ENCODE measurements around the gene POU2AF1.
A peak's percentile ranks its signal among the peaks of the same experiment; 100 is the strongest.

POU2AF1 gene

DNA sequence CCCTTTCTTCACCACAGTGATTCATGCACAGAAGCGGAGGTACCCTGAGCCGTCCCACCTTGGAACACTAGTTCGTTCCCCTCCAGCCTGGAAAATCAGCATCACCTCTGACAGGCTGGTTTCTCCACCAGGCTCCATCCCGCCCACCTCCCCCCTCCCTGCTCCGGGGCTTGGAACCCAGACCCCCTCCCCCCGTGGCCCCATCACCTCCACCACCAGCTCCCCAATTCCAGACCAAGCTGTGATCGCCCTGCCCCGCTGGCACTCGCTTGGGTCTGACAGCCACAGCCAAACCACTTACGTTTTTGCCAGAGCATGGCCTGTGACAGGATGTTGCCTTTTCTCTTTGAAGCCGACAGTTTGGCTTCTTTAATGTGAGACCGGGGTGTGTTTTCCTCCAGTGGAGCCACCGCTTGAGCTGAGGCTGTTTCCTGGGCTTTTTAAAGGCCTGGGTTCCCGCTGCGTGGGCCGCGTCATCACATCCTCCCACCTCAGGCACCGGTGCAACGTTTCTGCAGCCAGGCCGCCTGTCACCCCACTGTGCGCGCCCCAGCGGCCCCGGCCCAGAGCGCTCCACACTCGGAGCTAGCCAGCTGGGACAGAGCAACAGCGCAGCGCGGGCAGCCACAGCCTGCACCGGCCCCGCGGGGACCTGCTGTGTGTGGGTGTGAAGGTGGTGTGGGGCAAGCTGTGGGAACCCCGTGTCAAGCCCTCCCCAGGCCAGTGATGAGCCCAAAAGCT, at the start of gene POU2AF1:
TSS of gene POU2AF1 (minus strand) at position 415 of the 741 bp plus-strand sequence. CDS start at position 317, 98 bp downstream.
- DNase-seq, result peak in 1 of 42 donors; percentile 26

DNA sequence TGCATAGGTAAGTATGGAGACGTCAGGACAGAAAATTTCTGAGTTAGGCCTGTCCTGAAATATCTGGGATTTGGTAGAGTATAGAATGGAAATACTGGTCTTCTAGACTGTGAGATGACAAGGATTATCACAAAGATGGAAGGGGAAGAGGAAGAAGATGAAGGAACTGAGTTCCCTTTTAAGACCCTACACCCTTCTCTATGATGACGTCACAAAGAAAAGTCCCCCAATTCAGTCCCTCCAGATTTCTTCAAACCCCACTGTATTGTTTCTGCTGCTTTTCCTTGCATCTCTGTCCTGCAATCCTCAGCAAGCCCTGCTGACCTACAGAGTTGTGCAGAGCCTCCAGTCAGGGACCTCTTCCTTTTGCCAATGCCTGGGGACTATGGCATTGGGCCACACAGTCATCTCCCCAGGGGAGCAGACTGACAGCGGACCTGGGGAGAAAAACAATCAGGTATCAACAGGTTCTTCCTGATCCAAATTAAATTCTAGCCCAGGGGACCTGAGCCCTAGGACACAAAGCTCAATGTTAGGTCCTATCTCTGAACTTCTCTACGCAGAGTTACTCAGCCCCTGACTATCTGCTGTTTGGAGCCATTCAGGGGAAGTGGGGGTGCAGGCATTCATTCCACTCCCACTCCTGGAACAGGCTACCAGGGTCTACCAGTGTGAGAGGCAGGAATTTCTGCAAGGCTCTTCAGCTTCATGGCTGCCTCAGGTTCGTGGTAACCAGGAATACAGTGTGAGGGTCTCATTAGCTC, 49.2 kb upstream of the POU2AF1 start:
- intact Hi-C loops (cut with DNase I), result no loop called here
- no peak for DNase-seq

More for the DNA sequence above, at the start of gene POU2AF1:
- intact Hi-C loops (cut with DNase I), result no loop called here

GRCh38 chr11:111427471-111427912, 48.4 kb upstream of the POU2AF1 start:
- intact Hi-C loops (cut with DNase I), result no loop called here
- peak in 1 of 42 donors; percentile 16 for DNase-seq

DNA sequence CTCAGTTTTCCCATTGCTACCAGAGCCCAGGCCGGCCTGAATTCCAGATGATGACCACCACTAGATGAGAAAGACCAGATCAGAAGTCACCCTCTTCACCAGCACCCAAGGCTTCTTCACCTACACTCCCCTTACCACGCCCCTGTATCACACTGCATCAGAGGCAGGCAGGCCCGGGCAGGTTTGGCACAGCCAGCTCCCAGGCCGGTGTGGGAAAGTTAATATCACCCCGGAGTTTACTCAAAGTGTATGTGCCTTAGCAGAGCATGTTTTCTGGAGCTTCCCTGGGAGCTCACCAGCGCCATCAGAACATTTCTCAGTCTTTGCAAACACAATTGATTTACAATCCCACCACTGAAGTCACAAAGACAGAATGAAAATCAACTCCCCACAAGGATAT, 47.5 kb upstream of the POU2AF1 start:
- intact Hi-C loops (cut with DNase I), result no loop called here
- no peak for DNase-seq

DNA sequence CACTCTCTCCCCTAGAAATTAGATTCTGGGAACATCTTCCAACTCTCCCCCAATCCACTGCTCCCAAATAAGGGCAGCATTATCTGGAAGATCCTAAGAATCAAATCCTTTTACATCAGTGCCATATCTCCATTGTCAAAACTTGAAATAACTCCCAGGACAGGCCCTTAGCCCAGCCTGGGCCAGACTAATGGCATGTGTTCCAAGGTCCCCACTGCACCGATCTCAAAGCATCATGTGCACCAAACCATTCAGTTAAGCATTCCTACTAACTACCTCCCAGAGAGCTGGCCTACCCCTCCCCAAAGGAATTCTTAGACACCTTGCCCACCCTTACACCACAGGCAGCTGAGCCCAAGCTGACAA, 44.2 kb upstream of the POU2AF1 start:
- no peak for DNase-seq
- intact Hi-C loops (cut with DNase I), result loop anchor here (5.0 kb wide), 1 partner anchor 136 kb away; no protein-coding TSS in a partner anchor

DNA sequence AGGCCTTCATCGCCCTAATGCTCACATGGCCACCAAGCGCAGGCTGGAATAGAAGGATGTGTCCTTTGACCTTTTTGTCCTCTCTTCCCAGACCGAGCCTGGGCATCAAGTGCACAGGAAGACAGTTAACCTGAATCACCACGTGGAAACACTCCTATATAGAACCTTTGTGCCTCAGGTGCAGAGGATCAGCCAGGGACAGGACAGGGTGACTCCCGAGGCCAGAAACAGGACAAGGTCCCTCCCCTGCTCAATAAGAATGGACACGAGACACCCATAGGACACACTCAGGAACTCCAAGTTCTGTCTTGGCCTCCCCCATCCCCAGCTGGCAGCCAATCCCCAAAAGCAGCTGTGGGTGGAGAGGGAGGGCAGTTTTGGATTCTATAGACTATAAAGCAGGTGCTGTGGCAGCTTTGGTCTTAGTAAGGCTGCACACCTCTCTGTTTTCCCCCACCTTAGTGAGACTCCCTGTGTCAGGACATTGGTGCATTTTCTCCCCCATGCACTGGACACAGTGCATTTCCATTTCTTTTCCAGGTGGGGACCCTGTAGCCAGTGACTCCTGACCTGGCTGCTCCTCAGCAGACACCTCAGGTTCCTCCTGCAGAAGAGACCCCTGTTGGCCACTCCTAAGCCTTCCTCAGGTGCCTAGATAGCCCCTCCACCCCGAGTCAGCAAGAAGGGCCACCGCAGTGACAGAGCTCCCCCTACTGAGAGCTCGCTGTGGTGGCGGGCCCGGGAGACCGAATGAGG, 43.6 kb upstream of the POU2AF1 start:
- peak in 41 of 42 donors; percentile 28 to 84 (median 60) for DNase-seq
- intact Hi-C loops (cut with DNase I), result loop anchor here (5.0 kb wide), 1 partner anchor 135 kb away; no protein-coding TSS in a partner anchor

DNA sequence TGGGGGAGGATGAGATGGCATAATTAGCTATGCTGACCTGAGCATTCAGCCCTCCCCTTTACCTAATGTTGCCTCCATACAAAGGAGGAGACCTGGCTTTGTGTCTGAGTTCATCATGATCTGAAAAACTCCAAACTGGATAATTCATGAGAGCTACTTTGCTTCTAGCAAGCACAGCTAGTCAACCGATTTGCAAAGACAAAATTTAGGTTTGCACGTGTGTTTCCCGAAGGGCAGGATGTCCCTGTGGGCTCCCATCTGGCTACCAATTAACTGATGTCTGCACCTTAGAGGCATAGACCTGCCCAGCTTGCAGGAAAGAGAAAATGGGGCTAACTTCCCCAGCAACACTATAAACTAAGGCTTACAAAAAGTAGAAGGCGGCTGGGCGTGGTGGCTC, 42.2 kb upstream of the POU2AF1 start:
- DNase-seq, result no peak
- intact Hi-C loops (cut with DNase I), result loop anchor here (5.0 kb wide), 1 partner anchor 134 kb away; no protein-coding TSS in a partner anchor

DNA sequence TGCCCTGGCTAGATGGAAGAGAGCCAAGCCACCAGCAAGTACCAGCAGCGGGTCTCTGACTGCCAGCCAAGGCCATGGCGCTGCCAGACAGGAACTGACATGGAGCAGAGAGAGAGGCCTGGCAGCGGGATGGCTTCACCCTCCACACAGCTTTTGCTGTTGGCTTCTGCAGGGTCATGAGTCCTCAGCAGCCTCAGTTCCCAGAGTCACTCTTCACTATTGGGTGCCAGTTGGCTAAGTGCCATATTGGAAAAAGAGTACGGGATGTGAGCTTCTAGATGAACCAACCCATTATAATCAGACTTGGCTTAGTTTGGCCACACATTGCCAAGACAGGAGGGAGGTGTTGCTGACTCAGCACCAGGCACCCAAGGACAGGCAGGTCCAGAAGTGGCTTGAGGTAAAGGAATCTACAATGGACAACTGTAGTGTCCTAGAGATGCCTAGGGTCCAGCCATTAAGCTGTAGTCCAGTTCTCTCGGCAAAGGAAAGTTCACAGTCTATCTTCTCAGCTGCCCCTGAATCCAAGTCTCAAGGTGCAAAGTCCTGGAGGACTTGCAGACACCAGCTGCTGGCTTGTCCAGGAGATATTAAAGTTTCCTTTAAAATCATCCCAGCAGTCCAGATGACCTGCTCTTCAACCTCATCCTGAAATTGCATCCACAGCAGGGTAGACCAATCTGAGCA, 40.7 kb upstream of the POU2AF1 start:
- peak in 41 of 42 donors; percentile 25 to 83 (median 57) for DNase-seq
- intact Hi-C loops (cut with DNase I), result loop anchor here (5.0 kb wide), 1 partner anchor 132 kb away; no protein-coding TSS in a partner anchor

DNA sequence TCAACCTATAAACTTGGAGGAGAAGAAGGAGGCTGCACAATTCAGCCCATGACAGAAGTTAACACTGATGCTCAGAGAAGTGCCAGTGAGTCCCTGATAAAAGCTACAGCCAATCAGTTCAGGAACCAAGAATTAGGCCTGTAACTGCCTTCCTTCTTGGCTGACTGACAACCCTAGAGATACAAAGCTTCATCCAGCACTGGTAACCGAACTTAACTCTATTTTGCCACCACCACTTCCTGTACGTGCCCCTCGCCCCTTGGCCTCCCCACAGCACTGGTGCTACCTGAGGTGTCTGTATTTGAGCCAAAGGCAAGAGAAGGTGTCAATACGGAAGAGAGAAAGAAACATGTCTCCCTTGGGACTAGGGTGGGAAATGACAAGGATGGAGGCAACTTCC, 40.1 kb upstream of the POU2AF1 start:
- intact Hi-C loops (cut with DNase I), result no loop called here
- no peak for DNase-seq

DNA sequence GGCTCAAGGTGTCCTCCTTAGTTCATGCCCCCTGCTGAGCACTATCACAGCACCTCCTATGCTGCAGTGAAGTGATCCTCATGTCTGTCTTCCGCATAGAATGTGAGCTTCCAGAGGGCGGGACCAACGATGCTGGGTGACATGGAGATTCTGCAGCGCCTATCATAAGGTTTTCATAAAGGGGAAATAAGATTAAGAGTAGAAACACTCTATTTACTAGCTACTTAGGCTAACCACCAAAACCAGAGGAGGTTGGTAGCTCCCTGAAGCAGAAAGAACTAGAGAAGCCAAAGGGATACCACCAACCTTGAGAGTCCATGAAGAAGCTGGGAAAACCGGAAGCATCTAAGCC, 39.3 kb upstream of the POU2AF1 start:
- no peak for DNase-seq
- intact Hi-C loops (cut with DNase I), result no loop called here

- intact Hi-C loops (cut with DNase I), result no loop called here
- DNase-seq, result no peak
Measured at GRCh38 chr11:111417766-111418435, 38.8 kb upstream of the POU2AF1 start.

GRCh38 chr11:111417011-111417765, 38.1 kb upstream of the POU2AF1 start:
- peak in 1 of 42 donors; percentile 24 for DNase-seq
- intact Hi-C loops (cut with DNase I), result no loop called here

GRCh38 chr11:111416231-111416960, 37.3 kb upstream of the POU2AF1 start:
- intact Hi-C loops (cut with DNase I), result no loop called here
- DNase-seq, result no peak

DNA sequence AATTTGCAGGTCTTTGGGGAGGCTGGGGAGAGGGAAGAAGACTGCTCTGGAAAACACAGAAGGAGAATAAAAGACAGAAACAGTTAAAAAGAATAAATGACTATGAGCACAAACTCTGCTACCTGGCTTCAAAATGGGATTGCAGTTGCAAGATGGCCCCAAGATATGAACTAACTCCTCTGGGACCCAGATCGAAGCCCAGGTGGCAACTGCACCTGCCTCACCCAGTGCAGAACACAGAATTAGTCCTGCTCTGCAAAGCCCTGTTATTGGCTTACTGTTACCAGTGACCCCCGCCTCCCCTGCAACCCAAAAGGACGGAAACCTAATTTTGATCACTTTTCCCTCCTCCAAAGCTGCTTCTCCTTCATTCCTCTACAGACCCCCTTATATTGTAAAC, 35.9 kb upstream of the POU2AF1 start:
- no peak for DNase-seq
- intact Hi-C loops (cut with DNase I), result no loop called here

- no peak for DNase-seq
- intact Hi-C loops (cut with DNase I), result no loop called here
Measured at GRCh38 chr11:111414267-111414931, 35.3 kb upstream of the POU2AF1 start.

DNA sequence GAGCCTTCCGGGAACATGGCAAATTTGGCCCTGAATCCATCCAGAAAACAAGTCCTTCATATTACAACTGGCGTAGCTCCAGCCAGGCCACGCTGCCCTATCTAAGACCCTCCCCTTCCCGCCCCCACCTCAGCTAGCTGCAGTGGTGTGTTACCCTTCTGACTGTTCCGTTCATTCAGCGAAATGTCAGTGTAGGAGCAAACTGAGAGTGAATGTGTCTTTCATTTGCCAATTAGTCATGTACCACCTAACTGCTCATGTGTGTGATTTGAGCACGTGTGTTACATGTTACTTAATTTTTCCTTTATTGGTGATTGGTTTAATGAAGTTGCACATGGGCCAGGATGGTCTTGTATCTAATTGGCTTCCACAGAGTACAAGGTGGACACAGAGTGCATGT, 34.8 kb upstream of the POU2AF1 start:
- no peak for DNase-seq
- intact Hi-C loops (cut with DNase I), result no loop called here

DNA sequence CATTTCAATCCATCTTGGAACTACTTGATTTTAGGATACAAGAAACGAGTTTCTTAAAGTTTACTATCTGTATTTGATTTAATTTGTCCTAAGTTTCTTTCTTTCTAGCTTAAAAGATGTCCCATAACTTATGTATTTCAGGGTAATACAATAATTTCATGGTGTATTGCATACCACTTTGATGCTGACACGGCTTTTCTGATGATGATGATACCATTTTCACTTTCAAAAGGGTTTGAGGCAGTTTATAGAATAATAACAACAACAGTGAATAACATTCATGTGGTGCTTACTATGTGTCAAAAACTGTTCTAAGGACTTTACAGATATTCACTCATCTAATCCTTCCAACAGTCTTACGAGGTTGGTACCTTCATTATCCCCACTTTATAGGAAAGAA, 33.2 kb upstream of the POU2AF1 start:
- intact Hi-C loops (cut with DNase I), result no loop called here
- DNase-seq, result no peak
